DMS53 treated with DMSO at 0.1 percent for 48 hours (cell line): Measurements from ENCODE around the gene ANO7.

Experiments used
- DNase-seq: peaks from one replicate; lab custom pipeline; 2025; ENCODE audit not compliant: unreplicated experiment; lab: John Stamatoyannopoulos, UW

The ANO7 gene

DNA sequence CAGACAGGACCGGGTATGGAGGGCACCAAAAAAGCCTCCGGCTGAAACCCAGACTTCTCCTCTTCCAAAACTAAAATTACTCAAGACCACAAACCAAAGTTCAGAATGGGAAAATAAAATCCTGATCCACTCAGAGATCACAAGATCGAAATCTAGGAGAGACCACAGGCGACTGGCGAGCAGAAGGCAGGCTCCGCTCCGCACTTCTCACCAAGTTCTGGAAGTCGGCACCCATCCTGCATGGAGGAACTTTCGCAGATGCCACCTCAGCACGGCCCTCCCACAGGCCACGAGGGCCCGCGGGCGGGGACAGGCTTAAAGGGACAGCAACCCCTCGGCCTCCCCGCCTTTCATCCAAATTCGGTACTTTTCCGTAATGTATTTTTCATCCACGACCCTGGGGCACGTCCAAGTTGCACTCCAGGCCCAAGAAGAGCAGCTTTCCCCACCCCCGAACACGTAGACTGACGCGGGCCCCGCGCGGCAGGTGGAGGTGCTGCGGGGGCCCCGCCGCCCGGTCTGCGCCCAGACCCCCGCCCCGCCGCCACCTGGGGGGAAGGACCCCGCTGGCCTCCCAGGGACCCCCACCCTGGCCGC, 83.3 kb downstream of the ANO7 start:
- DNase-seq, result no peak

DNA sequence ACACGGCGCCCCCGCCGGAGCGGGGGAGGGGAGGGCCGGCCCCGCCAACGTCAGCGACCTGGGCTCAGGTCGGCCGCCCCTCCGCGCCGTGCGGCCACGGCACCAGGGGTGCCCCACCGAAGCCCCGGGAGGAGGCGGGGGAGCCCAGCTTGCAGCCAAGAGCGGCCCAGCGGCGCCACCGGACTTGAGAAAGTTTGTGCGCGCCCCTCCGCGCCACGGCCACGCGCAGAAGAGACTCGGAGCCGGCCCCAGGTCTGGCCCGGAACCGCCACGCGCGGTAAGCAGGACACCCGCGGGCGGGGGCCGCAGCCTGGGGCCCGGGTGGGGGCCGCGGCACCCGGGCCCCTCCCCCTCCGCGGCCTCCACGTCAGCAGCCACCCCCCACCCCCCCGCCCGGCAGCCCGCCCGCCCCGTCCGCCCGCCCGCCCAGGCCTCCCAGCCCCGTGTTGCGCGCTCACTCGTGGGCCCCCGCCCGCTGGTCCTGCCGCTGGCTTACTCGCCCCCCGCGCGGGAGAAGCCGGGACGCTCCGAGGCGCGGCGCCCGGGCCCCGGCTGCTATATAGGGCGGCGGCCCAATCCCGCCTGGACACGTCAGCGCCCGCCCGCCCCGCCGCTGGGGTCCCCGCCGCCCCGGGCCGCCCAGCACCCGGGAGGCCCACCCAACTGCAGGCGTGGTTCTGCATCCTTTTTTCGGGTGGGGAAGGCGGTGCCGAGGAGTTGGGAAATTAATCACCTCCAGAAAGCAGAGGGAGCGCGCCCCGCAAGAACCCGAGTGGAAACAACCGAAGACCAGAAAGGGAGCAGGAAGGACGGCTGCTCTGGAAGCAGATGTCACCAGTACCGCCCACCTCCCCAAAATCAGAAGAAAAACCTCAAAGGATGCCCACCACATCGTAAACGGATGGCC, 84.1 kb downstream of the ANO7 start:
- DNase-seq, result no peak

DNA sequence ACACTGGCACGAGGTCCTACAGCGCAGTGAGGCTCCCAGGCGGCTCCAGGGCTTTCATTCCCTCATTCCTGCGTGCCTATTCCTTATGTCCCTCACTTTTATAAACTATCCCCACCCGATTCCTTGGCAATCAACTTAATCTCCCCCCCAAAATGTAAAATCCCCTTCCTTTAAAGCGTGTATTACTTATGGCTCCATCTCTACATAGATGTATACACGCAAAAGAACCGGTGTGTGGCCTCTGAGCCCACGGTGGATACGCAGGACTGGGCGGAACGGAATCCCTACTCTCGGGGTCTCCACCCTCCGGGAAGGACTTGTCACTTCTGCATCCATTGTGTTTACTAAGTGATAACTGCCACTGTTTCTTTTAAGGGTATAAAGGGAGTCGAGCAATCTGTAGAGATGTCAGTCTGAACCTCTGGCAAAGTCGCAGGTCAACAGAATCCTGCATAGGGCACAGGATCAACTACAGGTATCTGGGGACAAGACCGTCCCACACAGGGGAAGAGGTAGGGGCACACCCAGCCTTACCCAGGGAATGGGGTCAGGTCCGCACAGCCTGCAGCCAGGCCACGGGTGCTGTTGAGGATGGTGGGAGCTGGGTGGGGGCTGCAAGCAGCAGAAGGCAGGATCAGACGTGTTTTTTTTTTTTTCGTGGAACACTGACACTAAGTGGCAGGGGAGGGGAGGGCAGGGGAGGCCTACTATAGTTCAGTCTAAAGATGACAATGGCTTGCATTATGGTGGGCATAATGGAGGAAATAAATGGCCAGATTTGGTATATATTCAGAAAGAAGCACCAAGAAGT, 84.9 kb downstream of the ANO7 start:
- no peak for DNase-seq

DNA sequence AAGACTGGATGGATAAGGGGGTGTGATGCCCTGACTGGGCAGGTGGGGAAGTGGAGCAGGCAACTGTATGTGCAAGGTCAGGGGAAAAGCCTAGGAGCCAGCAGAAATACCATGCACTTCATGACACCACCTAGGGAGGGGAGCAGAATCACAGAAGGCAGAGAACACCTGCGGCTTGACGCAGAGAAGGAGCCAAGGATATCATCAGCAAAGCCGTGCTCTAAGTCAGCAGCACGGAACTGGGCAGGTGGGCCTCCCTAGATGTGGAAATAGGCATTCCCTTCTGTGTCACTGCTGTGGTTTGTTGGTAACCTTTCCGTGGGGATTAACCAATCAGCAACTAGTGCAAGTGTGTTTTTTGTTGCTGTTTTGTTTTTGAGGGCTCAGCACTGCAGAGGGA, 85.7 kb downstream of the ANO7 start:
- DNase-seq, result no peak
